ENCODE results near the gene LRBA.

DNA sequence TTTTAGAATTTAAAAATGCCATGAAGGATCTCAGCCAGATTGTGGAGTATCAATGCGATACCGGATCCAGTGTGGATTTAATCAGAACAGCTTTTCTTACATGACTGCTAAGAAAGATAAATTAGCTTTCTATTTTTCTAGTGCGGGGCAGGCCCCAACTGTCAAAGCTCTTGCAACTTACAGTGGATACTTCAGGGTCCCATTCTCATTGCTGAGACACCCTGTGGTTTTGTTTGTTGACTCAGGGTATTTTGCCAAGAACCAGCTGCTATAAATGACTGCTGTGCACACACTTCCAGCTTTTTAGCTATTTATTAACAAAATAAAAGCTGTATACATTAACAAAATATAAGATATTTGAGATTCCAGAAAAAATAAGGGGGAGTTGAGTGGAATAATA is 770.5 kb downstream of the LRBA start:
- TF ChIP-seq, protein P1, sequence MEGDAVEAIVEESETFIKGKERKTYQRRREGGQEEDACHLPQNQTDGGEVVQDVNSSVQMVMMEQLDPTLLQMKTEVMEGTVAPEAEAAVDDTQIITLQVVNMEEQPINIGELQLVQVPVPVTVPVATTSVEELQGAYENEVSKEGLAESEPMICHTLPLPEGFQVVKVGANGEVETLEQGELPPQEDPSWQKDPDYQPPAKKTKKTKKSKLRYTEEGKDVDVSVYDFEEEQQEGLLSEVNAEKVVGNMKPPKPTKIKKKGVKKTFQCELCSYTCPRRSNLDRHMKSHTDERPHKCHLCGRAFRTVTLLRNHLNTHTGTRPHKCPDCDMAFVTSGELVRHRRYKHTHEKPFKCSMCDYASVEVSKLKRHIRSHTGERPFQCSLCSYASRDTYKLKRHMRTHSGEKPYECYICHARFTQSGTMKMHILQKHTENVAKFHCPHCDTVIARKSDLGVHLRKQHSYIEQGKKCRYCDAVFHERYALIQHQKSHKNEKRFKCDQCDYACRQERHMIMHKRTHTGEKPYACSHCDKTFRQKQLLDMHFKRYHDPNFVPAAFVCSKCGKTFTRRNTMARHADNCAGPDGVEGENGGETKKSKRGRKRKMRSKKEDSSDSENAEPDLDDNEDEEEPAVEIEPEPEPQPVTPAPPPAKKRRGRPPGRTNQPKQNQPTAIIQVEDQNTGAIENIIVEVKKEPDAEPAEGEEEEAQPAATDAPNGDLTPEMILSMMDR (IDR thresholded peaks at IDR 0.05), result no peak
- TF ChIP-seq POLR2A (IDR thresholded peaks at IDR 0.05) (no peak), POLR2AphosphoS5 (IDR thresholded peaks at IDR 0.05) (no peak), EP300 (IDR thresholded peaks at IDR 0.05) (no peak)
